SU-DHL-6 (cell line): Measurements from ENCODE around the gene DPYSL5.

Experiments used
- H2AFZ ChIP-seq: fragments of 200-600 bp; sonication (generic); 2 replicates; pipeline ENCODE4 v1.6.1; 2014; ENCODE audit warnings: low read depth, mild to moderate bottlenecking, moderate library complexity, mixed read lengths, antibody characterized with exemption, low read length; ENCODE audit not compliant: severe bottlenecking
- H3F3A ChIP-seq: fragments of 200-600 bp; shearing (Covaris generic); 2 replicates; pipeline ENCODE4 v1.6.0; 2016; ENCODE audit warnings: antibody characterized with exemption, mild to moderate bottlenecking; ENCODE audit not compliant: insufficient read depth
- H3K27ac ChIP-seq: fragments of 200-600 bp; sonication (generic); 2 replicates; pipeline ENCODE4 v1.5.1; 2016; ENCODE audit warnings: low read depth, mild to moderate bottlenecking, low read length, moderate library complexity, mixed read lengths
- H3K27me3 ChIP-seq: fragments of 200-600 bp; sonication (generic), shearing (Covaris generic); 2 replicates; pipeline ENCODE4 v1.6.0; 2014; ENCODE audit warnings: mild to moderate bottlenecking, low read length
- H3K36me3 ChIP-seq: fragments of 200-600 bp; sonication (generic); 2 replicates; pipeline ENCODE4 v1.6.1; 2014; ENCODE audit warnings: mild to moderate bottlenecking, low read length, mixed read lengths
- H3K4me2 ChIP-seq: fragments of 300-600, 200-600 bp; shearing (Covaris generic), sonication (generic); 2 replicates; pipeline ENCODE4 v1.6.0; 2014; ENCODE audit warnings: low read length, low read depth, mild to moderate bottlenecking; ENCODE audit not compliant: poor library complexity, severe bottlenecking
- H3K4me3 ChIP-seq: fragments of 200-600 bp; sonication (generic); 2 replicates; pipeline ENCODE4 v1.5.1; 2014; ENCODE audit warnings: antibody characterized with exemption, low read length, mild to moderate bottlenecking, mixed read lengths; ENCODE audit not compliant: insufficient read depth, poor library complexity, severe bottlenecking
- H3K79me2 ChIP-seq: fragments of 200-600 bp; sonication (generic); 2 replicates; pipeline ENCODE4 v1.6.1; 2014; ENCODE audit warnings: mild to moderate bottlenecking, low read length, moderate library complexity; ENCODE audit not compliant: insufficient read depth
- H3K9ac ChIP-seq: fragments of 200-600 bp; sonication (generic); 2 replicates; pipeline ENCODE4 v1.7.0; 2014; ENCODE audit warnings: mild to moderate bottlenecking, low read length
- H3K9me2 ChIP-seq: fragments of 200-600 bp; sonication (generic); replicated peaks from 2 replicates; pipeline ENCODE4 v1.6.1; 2014; ENCODE audit warnings: low read length; ENCODE audit not compliant: insufficient read depth
- H3K9me3 ChIP-seq: fragments of 200-600 bp; sonication (generic); 2 replicates; pipeline ENCODE4 v1.6.1; 2014; ENCODE audit warnings: low read length, mixed read lengths; ENCODE audit not compliant: insufficient read depth
- H4K20me1 ChIP-seq: fragments of 200-600 bp; sonication (generic); 2 replicates; pipeline ENCODE4 v1.6.1; 2014; ENCODE audit warnings: low read depth, mild to moderate bottlenecking, antibody characterized with exemption, low read length, moderate library complexity, mixed read lengths
- EZH2phosphoT487 ChIP-seq: fragments of 200-600 bp; sonication (generic), shearing (Covaris generic); conservative IDR thresholded peaks from 2 replicates; pipeline ENCODE4 v1.6.1; 2018; ENCODE audit warnings: mild to moderate bottlenecking, antibody characterized with exemption, low read length, moderate library complexity, mixed read lengths
- TF ChIP-seq, protein P1 (sequence below): fragments of 200-600 bp; sonication (generic); IDR thresholded peaks from one replicate; pipeline ENCODE4 v1.5.1; 2017; ENCODE audit warnings: antibody characterized with exemption, mild to moderate bottlenecking, low read length, moderate library complexity; ENCODE audit not compliant: insufficient read depth, poor library complexity, severe bottlenecking

DPYSL5 gene

DNA sequence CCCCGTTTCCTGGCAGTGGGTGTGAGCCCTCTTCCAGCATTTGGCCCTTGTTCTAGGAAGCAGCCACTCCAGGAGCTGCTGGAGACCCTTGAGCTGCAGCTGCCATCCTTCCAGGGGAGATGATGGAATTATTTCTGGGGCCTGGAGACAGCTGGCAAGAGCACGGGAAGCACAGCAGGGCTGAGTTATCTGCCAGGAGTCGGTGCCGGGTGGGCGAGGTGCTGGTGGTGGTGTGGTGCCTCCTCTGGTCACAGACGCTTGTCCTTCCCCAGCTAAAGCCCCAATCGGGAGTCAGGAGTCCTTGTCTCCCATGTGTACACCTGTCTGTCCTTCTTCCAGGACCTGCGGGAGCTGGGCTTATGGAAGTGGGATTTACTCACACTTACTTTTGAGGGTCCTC, 36.0 kb downstream of the DPYSL5 start:
- Histone ChIP-seq H4K20me1 (no peaks in the 10 kb centered on the region), H3K36me3 (no peaks in the 10 kb centered on the region), H3F3A (no peaks in the 10 kb centered on the region), H3K27ac (no peak overlapping the region), H3K27me3 (no peaks in the 10 kb centered on the region), H3K4me2 (no peak overlapping the region), H3K9me2 (no peaks in the 10 kb centered on the region), H3K4me3 (no peak overlapping the region), H3K79me2 (no peaks in the 10 kb centered on the region), H3K9ac (no peak overlapping the region), H2AFZ (no peak overlapping the region), H3K9me3 (no peaks in the 10 kb centered on the region)
- TF ChIP-seq EZH2phosphoT487 = no peak
- TF ChIP-seq, protein P1, sequence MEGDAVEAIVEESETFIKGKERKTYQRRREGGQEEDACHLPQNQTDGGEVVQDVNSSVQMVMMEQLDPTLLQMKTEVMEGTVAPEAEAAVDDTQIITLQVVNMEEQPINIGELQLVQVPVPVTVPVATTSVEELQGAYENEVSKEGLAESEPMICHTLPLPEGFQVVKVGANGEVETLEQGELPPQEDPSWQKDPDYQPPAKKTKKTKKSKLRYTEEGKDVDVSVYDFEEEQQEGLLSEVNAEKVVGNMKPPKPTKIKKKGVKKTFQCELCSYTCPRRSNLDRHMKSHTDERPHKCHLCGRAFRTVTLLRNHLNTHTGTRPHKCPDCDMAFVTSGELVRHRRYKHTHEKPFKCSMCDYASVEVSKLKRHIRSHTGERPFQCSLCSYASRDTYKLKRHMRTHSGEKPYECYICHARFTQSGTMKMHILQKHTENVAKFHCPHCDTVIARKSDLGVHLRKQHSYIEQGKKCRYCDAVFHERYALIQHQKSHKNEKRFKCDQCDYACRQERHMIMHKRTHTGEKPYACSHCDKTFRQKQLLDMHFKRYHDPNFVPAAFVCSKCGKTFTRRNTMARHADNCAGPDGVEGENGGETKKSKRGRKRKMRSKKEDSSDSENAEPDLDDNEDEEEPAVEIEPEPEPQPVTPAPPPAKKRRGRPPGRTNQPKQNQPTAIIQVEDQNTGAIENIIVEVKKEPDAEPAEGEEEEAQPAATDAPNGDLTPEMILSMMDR = no peak

DNA sequence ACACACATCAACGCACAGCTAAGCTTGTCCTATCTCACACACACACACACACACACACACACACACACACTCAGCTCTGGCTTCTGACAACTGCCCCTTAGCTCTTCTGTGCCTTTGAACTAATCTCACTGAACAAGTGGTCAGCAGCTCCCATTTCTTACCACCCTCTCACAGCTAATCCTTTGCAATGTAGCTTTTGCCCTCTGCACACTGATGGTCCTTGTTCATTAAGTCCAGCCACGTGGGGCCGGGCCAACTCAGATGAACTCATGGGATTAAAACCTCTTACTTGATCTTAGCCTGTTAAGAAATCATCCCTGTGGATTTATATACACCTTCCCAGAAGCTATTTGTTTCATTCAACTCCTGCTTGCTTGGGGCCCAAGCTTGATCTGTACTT, 36.6 kb downstream of the DPYSL5 start:
- Histone ChIP-seq H3K9me2 (no peaks in the 10 kb centered on the region), H3K4me3 (no peak overlapping the region), H4K20me1 (no peaks in the 10 kb centered on the region), H3K27me3 (no peaks in the 10 kb centered on the region), H3K4me2 (no peak overlapping the region), H3K27ac (no peak overlapping the region), H3F3A (no peaks in the 10 kb centered on the region), H2AFZ (no peak overlapping the region), H3K79me2 (no peaks in the 10 kb centered on the region), H3K36me3 (no peaks in the 10 kb centered on the region), H3K9me3 (no peaks in the 10 kb centered on the region), H3K9ac (no peak overlapping the region)
- no peak for TF ChIP-seq EZH2phosphoT487
- TF ChIP-seq, protein P1 = no peak

DNA sequence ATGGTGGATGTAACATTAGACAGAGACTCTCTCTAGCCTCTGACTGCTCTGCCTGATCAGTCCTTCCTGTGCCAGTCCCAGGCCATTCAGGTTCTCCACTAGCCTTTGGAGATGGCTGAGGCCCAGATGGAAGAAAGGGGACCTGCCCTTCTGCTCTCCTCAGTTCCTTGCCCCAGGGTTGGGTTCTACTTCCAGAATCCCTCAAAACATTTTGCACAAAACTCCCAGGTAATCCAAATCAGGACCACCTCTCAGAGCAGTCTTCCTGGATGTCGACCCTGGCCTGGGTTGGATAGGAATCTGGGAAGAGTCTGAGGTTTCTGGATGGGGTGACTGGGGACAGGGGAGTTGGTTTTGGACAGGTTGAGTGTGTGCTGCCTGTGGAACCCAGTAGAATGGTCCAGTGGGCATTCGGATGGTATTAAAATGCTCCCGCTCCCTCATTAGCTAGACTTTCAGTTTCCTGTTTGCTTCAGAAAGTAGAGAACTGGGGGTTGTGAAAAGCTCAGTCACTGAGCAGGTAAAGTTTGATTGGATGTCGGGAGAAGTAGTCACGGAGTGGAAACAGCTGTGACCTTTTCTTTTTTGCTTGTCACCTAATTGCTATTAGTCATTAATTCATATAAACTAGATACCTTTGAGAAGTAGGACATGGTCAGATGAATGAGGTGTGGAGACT, 37.9 kb downstream of the DPYSL5 start:
- no peaks in the 10 kb centered on the region for H3K27me3 ChIP-seq
- no peak overlapping the region for H2AFZ ChIP-seq
- H3K4me2 ChIP-seq = no peak overlapping the region
- no peak overlapping the region for H3K9ac ChIP-seq
- H3K27ac ChIP-seq = no peak overlapping the region
- no peaks in the 10 kb centered on the region for H3F3A ChIP-seq
- no peaks in the 10 kb centered on the region for H4K20me1 ChIP-seq
- H3K4me3 ChIP-seq = no peak overlapping the region
- H3K9me2 ChIP-seq = no peaks in the 10 kb centered on the region
- H3K79me2 ChIP-seq = no peaks in the 10 kb centered on the region
- no peaks in the 10 kb centered on the region for H3K36me3 ChIP-seq
- no peak for TF ChIP-seq EZH2phosphoT487
- TF ChIP-seq, protein P1 = no peak
- H3K9me3 ChIP-seq = no peaks in the 10 kb centered on the region
